ENCODE measurements around the gene STXBP6.

DNA sequence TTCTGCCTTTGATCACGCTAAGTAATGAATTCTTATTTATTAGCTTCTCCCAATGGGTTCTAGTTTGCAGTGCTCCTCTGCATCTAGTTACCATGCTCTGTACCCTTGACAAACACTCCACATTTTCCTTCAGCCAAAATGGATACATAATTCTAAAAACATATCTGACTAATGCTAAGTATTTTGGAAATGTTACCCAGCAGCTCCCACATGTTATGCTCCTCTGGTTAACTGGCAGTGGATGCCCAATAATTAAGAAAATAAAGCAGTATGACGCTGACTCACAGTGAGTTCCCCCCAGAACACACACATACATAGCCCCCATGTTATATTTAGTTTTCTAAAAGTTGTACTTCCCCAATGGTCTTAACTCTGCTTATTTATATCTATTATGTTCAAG, 74.6 kb downstream of the STXBP6 start:
- TF ChIP-seq POLR2A (IDR thresholded peaks at IDR 0.05): no peak
- TF ChIP-seq CTCF (IDR thresholded peaks at IDR 0.05): no peak
